NCI-H1092 treated with DMSO at 0.1 percent for 48 hours (cell line): ENCODE measurements around the gene RAB3GAP2.
"Not testable (repeated sequence)": the region's sequence is repeated elsewhere in the genome, so short reads cannot be mapped to it uniquely, and the experiment has no call there.

Experiments used
- DNase-seq: peaks from one replicate; lab custom pipeline; 2025; lab: John Stamatoyannopoulos, UW

The RAB3GAP2 gene

GRCh38 chr1:220272047-220272840, at the start of gene RAB3GAP2:
TSS of gene RAB3GAP2 (minus strand) at chr1:220272453. CDS start at chr1:220272337, 116 bp downstream.
- DNase-seq, result peak; percentile 99

- DNase-seq, result no peak
Observed at GRCh38 chr1:220321758-220322157, 49.5 kb upstream of the RAB3GAP2 start.

- DNase-seq, result no peak
Observed at GRCh38 chr1:220320709-220321108, 48.5 kb upstream of the RAB3GAP2 start.

- DNase-seq, result no peak
Observed at GRCh38 chr1:220318673-220319072, 46.4 kb upstream of the RAB3GAP2 start.

GRCh38 chr1:220317161-220317560, 44.9 kb upstream of the RAB3GAP2 start:
- no peak for DNase-seq

GRCh38 chr1:220316305-220316704, 44.1 kb upstream of the RAB3GAP2 start:
- no peak for DNase-seq

GRCh38 chr1:220315070-220315839, 43.0 kb upstream of the RAB3GAP2 start:
- DNase-seq, result no peak

GRCh38 chr1:220313576-220313975, 41.3 kb upstream of the RAB3GAP2 start:
- no peak for DNase-seq

- DNase-seq, result not testable (repeated sequence)
Observed at GRCh38 chr1:220310147-220310546, 37.9 kb upstream of the RAB3GAP2 start.

- DNase-seq, result no peak
Observed at GRCh38 chr1:220307607-220308006, 35.4 kb upstream of the RAB3GAP2 start.

- DNase-seq, result no peak
Observed at GRCh38 chr1:220306339-220306738, 34.1 kb upstream of the RAB3GAP2 start.

- DNase-seq, result no peak
Observed at GRCh38 chr1:220303871-220304270, 31.6 kb upstream of the RAB3GAP2 start.

- no peak for DNase-seq
Observed at GRCh38 chr1:220301630-220302029, 29.4 kb upstream of the RAB3GAP2 start.

- no peak for DNase-seq
Observed at GRCh38 chr1:220300442-220301121, 28.3 kb upstream of the RAB3GAP2 start.

- no peak for DNase-seq
Observed at GRCh38 chr1:220299337-220299736, 27.1 kb upstream of the RAB3GAP2 start.

- no peak for DNase-seq
Observed at GRCh38 chr1:220298470-220299205, 26.4 kb upstream of the RAB3GAP2 start.

GRCh38 chr1:220296981-220297380, 24.7 kb upstream of the RAB3GAP2 start:
- no peak for DNase-seq

- DNase-seq, result no peak
Observed at GRCh38 chr1:220294846-220295301, 22.6 kb upstream of the RAB3GAP2 start.

GRCh38 chr1:220291580-220291979, 19.3 kb upstream of the RAB3GAP2 start:
- no peak for DNase-seq

GRCh38 chr1:220290140-220290761, 18.0 kb upstream of the RAB3GAP2 start:
- DNase-seq, result no peak

GRCh38 chr1:220287129-220287528, 14.9 kb upstream of the RAB3GAP2 start:
- no peak for DNase-seq
